Activated B cell treated with CpG ODN at 0.5 μM for 24 hours (primary cell): Measurements from ENCODE around the gene PIK3CA. TPM values are rescaled to one million over a fixed set of nuclear protein-coding genes. Genes with fewer than 3 reads are reported as not detected.
A peak's percentile ranks its signal among the peaks of the same experiment; 100 is the strongest.

ENCODE experiments used
- ATAC-seq: fragments of 200-7000 bp; cut with Tn5 transposase; one replicate; pipeline ENCODE4 v1.10.0; 2021; ENCODE audit warnings: low read depth, mild to moderate bottlenecking, moderate library complexity
- CTCF ChIA-PET: fragments of 350-600 bp; sonication (Branson Sonifier 250); formaldehyde crosslinking; loops from one replicate; lab custom pipeline; 2021; ENCODE audit warnings: antibody characterized with exemption; lab: Charles Lee
- POLR2A ChIA-PET: fragments of 350-600 bp; sonication (Branson Sonifier 250); formaldehyde crosslinking; loops from one replicate; lab custom pipeline; 2021; ENCODE audit warnings: antibody characterized with exemption; lab: Charles Lee
- DNase-seq: peaks from one replicate; pipeline ENCODE4 v3.0.0; 2022
- H3K27ac Mint-ChIP-seq: one replicate; pipeline ENCODE4 v1.8.0; 2020; ENCODE audit warnings: mixed read lengths
- H3K27me3 Mint-ChIP-seq: one replicate; pipeline ENCODE4 v1.8.0; 2021; ENCODE audit warnings: mixed read lengths
- H3K36me3 Mint-ChIP-seq: one replicate; pipeline ENCODE4 v1.8.0; 2021; ENCODE audit warnings: low read depth, mixed read lengths
- H3K4me1 Mint-ChIP-seq: one replicate; pipeline ENCODE4 v1.8.0; 2021; ENCODE audit warnings: mixed read lengths
- H3K4me3 Mint-ChIP-seq: one replicate; pipeline ENCODE4 v1.8.0; 2020; ENCODE audit warnings: mild to moderate bottlenecking, mixed read lengths
- H3K9me3 Mint-ChIP-seq: one replicate; pipeline ENCODE4 v1.8.0; 2020; ENCODE audit warnings: mixed read lengths
- CTCF ChIP-seq: fragments of 200-600 bp; IDR thresholded peaks from one replicate; pipeline ENCODE4 v1.8.0; 2022; ENCODE audit warnings: antibody characterized with exemption, mild to moderate bottlenecking
- intact Hi-C: fragments of 100-400 bp; cut with micrococcal nuclease; formaldehyde crosslinking; loops from one replicate; pipeline ENCODE4 v1.15.1; 2024
- total RNA-seq: library from RNA; stranded (reverse); gene quantifications from 2 replicates; pipeline ENCODE4 v1.2.3, GENCODE V29; 2022

The PIK3CA gene
- total RNA-seq, 1 donor from 2014 or later, result 40.5 TPM

- peaks cover 53% of the 10 kb centered on the region for H3K4me1 Mint-ChIP-seq
- intact Hi-C loops, result no loop called here
- peak overlapping the region; percentile 19 for H3K27ac Mint-ChIP-seq
- DNase-seq (no peak), ATAC-seq (peak; percentile 42)
- H3K36me3 Mint-ChIP-seq, result peaks cover 4% of the 10 kb centered on the region
- H3K9me3 Mint-ChIP-seq, result peaks cover 4% of the 10 kb centered on the region
- ChIA-PET CTCF (interaction anchor here (1.1 to 1.6 kb wide), 2 partner anchors 15 to 16 kb away, joined by 3 to 4 read pairs; no protein-coding TSS in a partner anchor), POLR2A (interaction anchor here (0.7 to 2.0 kb wide), 2 partner anchors 9 to 27 kb away, joined by 4 to 21 read pairs; partner anchors contain the start of gene PIK3CA)
- no peaks in the 10 kb centered on the region for H3K27me3 Mint-ChIP-seq
- peak overlapping the region; percentile 48 for H3K4me3 Mint-ChIP-seq
- TF ChIP-seq CTCF, result no peak
These were observed 26.7 kb downstream of the PIK3CA start for GRCh38 chr3:179174898-179175297.

- DNase-seq, result no peak
- Mint-ChIP-seq H3K36me3 (peaks cover 4% of the 10 kb centered on the region), H3K4me1 (peaks cover 52% of the 10 kb centered on the region), H3K27me3 (no peaks in the 10 kb centered on the region), H3K27ac (peak overlapping the region; percentile 54), H3K9me3 (peaks cover 4% of the 10 kb centered on the region), H3K4me3 (peak overlapping the region; percentile 29)
- ATAC-seq, result no peak
- TF ChIP-seq CTCF, result no peak
- ChIA-PET POLR2A (interaction anchor here (2.0 kb wide), 1 partner anchor 27 kb away, joined by 21 read pairs; the partner anchor contains the start of gene PIK3CA), CTCF (interaction anchor here (1.1 kb wide), 1 partner anchor 16 kb away, joined by 3 read pairs; no protein-coding TSS in a partner anchor)
- intact Hi-C loops, result no loop called here
These were observed 27.2 kb downstream of the PIK3CA start for GRCh38 chr3:179175358-179175757.

GRCh38 chr3:179177611-179178010 is 29.5 kb downstream of the PIK3CA start:
- ChIA-PET CTCF (no interaction called here), POLR2A (interaction anchor here (0.5 to 2.9 kb wide), 6 partner anchors 12 to 104 kb away, joined by 3 to 21 read pairs (median 6); partner anchors contain the start of gene PIK3CA)
- Mint-ChIP-seq H3K4me1 (peaks cover 42% of the 10 kb centered on the region), H3K36me3 (no peaks in the 10 kb centered on the region), H3K27me3 (no peaks in the 10 kb centered on the region), H3K4me3 (no peak overlapping the region), H3K27ac (no peak overlapping the region), H3K9me3 (no peaks in the 10 kb centered on the region)
- no peak for ATAC-seq
- no peak for TF ChIP-seq CTCF
- no peak for DNase-seq
- intact Hi-C loops, result no loop called here

- Mint-ChIP-seq H3K27ac (no peak overlapping the region), H3K4me1 (peaks cover 44% of the 10 kb centered on the region), H3K4me3 (no peak overlapping the region), H3K36me3 (no peaks in the 10 kb centered on the region), H3K9me3 (no peaks in the 10 kb centered on the region), H3K27me3 (no peaks in the 10 kb centered on the region)
- TF ChIP-seq CTCF, result no peak
- intact Hi-C loops, result no loop called here
- ATAC-seq (no peak), DNase-seq (no peak)
- ChIA-PET CTCF (no interaction called here), POLR2A (interaction anchor here (1.2 kb wide), 1 partner anchor 30 kb away, joined by 4 read pairs; no protein-coding TSS in a partner anchor)
These were observed 31.1 kb downstream of the PIK3CA start for GRCh38 chr3:179179256-179179655.

GRCh38 chr3:179179979-179180759 is 32.0 kb downstream of the PIK3CA start:
- ChIA-PET CTCF (interaction anchor here (1.4 kb wide), 1 partner anchor 31 kb away, joined by 3 read pairs; no protein-coding TSS in a partner anchor), POLR2A (interaction anchor here (1.2 kb wide), 1 partner anchor 31 kb away, joined by 4 read pairs; no protein-coding TSS in a partner anchor)
- intact Hi-C loops, result loop anchor here (2.0 kb wide), 2 partner anchors 13 to 15 kb away; no protein-coding TSS in a partner anchor
- TF ChIP-seq CTCF, result no peak
- H3K9me3 Mint-ChIP-seq, result no peaks in the 10 kb centered on the region
- peaks cover 44% of the 10 kb centered on the region for H3K4me1 Mint-ChIP-seq
- DNase-seq (no peak), ATAC-seq (no peak)
- no peak overlapping the region for H3K27ac Mint-ChIP-seq
- no peak overlapping the region for H3K4me3 Mint-ChIP-seq
- H3K27me3 Mint-ChIP-seq, result no peaks in the 10 kb centered on the region
- H3K36me3 Mint-ChIP-seq, result no peaks in the 10 kb centered on the region
